Measurements from ENCODE around the gene ACSF3.

The ACSF3 gene

DNA sequence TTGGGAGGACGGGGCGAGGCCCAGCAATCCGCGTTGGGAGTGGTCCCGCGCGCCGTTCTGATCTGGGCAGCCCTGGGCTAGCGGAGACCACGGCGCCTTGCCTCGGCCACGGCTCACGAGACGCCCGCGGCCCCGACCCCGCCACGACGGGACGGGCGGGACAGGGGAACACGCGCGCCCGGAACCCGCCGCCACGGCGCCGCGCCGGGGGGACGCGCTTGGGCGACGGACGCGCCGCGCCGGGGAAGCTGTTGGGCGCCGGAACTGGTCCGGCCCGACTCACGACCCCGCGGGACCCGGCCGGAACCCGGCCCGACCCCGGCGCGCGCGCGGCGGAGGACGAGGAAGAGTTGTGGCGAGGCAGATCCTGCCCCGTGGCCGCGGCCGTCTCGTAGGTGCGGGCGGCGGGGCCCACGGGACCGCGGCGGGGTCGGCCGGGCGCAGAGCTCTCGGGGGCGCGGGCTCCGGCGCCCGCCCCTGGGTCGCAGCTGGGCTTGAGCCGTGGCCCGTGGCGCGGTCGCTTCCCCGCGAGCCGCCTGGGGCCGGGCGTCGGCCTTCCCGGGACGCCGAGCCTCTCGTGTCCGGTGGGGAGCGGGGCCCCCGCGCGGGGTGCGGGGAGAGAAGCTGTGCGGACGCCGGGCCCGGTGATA is at the start of gene ACSF3:
ACSF3 (plus strand) TSS at position 251 of the 650 bp plus-strand sequence. CDS start 6,830 bp downstream, outside the sequence.
- DNase-seq (ENCODE audit: low read depth): peak; percentile 57
- TF ChIP-seq, protein P1, sequence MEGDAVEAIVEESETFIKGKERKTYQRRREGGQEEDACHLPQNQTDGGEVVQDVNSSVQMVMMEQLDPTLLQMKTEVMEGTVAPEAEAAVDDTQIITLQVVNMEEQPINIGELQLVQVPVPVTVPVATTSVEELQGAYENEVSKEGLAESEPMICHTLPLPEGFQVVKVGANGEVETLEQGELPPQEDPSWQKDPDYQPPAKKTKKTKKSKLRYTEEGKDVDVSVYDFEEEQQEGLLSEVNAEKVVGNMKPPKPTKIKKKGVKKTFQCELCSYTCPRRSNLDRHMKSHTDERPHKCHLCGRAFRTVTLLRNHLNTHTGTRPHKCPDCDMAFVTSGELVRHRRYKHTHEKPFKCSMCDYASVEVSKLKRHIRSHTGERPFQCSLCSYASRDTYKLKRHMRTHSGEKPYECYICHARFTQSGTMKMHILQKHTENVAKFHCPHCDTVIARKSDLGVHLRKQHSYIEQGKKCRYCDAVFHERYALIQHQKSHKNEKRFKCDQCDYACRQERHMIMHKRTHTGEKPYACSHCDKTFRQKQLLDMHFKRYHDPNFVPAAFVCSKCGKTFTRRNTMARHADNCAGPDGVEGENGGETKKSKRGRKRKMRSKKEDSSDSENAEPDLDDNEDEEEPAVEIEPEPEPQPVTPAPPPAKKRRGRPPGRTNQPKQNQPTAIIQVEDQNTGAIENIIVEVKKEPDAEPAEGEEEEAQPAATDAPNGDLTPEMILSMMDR (IDR thresholded peaks at IDR 0.05; ENCODE audit: insufficient read depth, low read depth, low read length, missing control alignments): no peak
- peak within 1 kb of the TSS; percentile 69 for H3K4me3 ChIP-seq (ENCODE audit: low read length)

DNA sequence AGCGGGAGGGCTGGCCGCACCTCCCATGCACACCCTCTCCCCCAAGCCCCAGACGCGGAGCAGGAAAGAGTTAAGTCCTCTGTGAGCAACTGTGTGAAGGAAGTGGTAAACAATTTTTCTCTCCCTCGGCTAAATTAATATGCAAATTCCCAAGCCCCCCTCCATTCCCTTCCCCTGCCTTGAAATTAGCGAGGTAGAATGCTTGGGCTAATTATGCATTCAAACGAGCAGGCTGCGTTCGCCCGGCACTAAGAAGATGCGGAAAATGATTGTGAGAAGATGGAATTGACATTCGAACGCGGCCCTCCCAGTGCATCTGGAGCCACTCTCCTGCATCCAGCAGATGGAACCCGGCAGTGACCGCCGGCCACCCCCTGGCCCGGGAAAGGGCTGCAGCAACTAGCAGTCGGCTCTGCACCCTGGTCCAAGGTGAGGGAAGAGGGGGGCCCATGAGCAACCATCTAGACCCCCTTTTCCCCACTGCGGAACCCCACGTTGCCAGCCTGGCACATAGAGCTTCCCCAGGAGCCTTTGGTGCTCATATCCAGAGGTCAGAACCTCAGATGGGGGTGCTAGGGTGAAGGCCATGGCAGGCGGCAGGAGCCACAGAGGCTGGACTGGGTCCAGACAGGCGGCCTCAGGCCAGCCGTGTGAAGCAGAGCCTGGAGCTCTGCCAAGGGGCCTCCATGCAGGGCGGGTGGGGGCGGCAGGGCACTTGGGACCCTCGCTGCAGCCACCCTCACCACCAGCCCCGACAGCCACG is 49.1 kb upstream of the ACSF3 start:
- TF ChIP-seq, protein P1 (IDR thresholded peaks at IDR 0.05; ENCODE audit: insufficient read depth, low read depth, low read length, missing control alignments): no peak
- no peak overlapping the region for H3K4me3 ChIP-seq (ENCODE audit: low read length)
- DNase-seq (ENCODE audit: low read depth): no peak

DNA sequence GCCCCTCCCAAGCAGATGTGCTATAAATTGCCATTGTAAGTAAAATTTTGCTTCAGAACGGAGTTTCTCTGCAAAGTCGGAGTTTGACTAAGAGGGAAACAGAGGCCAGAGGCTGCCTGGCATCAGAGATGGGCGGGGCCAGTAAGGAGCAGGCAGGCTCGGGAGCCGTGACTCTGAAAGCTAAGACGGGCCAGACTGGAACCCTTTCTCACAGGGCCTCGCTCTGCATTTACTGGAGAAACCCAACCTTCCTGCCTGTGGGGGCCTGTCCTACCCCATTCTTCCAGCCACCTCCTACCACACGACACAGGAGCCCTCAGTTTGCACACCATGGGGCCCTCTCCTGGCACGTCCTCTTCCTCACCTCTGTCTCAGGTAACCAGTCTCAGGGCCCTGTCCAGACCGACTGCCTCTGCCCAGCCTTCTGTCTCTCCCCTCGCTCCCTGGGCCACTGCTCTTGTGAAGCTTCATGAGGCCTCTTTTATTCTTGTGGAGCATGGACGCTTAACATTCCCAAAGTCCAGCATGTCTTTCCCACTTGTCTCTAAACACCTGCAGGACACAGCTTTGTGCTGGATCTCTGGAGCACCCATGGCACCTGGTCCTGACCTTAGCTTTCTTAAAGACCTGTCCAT is 48.4 kb upstream of the ACSF3 start:
- H3K4me3 ChIP-seq (ENCODE audit: low read length): no peak overlapping the region
- TF ChIP-seq, protein P1 (IDR thresholded peaks at IDR 0.05; ENCODE audit: insufficient read depth, low read depth, low read length, missing control alignments): no peak
- no peak for DNase-seq (ENCODE audit: low read depth)

DNA sequence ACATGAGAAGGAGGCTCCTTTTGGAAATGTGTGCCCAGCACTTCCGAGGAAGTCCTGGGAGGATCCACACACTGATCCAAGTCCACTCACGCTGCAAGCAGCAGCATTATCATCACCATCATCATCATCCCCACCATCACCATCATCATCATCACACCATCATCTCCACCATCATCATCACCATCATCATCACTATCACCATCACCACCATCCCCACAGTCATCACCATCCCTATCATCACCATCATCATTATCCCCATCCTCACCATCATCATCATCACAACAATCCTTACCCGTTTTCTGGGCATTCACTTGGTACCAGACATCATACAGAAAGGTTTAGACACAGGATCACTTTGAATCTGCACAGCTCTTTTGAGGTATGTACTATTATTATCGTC is 47.8 kb upstream of the ACSF3 start:
- DNase-seq (ENCODE audit: low read depth): no peak
- H3K4me3 ChIP-seq (ENCODE audit: low read length): no peak overlapping the region
- TF ChIP-seq, protein P1 (IDR thresholded peaks at IDR 0.05; ENCODE audit: insufficient read depth, low read depth, low read length, missing control alignments): no peak

DNA sequence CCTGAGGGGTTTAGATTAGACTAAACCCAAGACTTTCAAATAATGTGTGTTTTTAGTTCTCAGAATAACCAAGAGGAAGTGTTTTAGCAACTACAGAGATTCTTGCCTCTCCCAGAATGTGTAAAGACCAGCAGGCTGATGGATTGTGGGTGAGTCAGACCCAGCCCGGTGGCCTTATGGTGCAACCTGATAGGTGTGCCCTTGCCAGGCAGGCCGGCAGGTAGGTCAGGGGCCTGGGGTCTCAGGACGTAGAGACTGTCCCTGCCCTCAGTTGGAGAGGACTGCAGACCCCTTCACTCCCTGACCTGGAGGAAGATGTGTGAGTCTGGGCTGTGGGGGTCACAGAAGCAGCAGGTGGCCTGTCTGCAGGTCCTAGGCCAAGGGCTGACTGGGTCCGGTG is 47.2 kb upstream of the ACSF3 start:
- TF ChIP-seq, protein P1 (IDR thresholded peaks at IDR 0.05; ENCODE audit: insufficient read depth, low read depth, low read length, missing control alignments): no peak

DNA sequence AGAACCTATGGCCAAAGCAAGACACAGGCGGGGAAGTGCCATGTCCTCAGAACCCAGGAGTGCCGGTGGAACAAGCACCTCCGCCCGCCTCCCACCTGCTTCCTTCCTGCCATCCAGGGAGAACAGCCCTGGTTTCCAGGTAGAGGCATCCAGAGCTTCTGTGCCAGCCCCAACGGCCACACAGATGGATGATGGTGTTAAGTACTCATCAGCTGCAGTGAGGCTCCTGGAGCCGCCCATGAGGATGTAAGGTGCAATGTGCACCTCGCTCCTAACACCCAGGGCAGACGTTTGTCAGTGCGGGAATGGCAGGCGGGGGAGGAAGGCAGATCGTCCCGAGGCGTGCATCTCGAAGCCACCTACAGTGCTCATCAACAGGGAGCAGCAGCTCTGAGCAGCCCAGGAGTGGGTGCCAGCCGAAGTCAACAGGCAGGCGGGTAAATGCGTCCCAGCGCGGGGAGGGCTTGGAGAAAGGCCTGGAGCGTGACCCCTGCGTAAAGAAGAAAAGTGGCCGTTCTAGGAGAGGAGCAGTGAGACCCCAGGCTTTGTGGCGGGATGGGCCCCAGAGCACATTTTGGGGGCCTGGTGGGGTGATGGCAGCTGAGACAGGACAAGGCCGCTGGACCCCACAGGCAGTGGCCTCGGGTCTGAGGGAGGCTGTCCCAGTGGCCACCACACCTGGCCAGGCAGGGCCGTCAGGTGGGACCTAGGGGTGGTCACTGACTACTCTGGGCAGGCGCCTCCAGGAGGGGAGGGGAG is 46.1 kb upstream of the ACSF3 start:
- no peak overlapping the region for H3K4me3 ChIP-seq (ENCODE audit: low read length)
- TF ChIP-seq, protein P1 (IDR thresholded peaks at IDR 0.05; ENCODE audit: insufficient read depth, low read depth, low read length, missing control alignments): no peak
- no peak for DNase-seq (ENCODE audit: low read depth)

More for the DNA sequence above, 47.2 kb upstream of the ACSF3 start:
- DNase-seq (ENCODE audit: low read depth): peak; percentile 47
- no peak overlapping the region for H3K4me3 ChIP-seq (ENCODE audit: low read length)

All from epithelial cell of esophagus (primary cell).